HPDE6-E6E7 (cell line): ENCODE results near the gene SH2D2A.
A peak's percentile ranks its signal among the peaks of the same experiment; 100 is the strongest.

ENCODE experiments used
- DNase-seq: peaks from one replicate; pipeline ENCODE4 v3.0.0; 2011; ENCODE audit warnings: missing footprints; ENCODE audit errors: extremely low spot score

Gene SH2D2A

GRCh38 chr1:156803086-156803851 lies 13.4 kb downstream of the SH2D2A start:
- no peak for DNase-seq

- no peak for DNase-seq
Observed at GRCh38 chr1:156802421-156802935, 14.2 kb downstream of the SH2D2A start.

DNA sequence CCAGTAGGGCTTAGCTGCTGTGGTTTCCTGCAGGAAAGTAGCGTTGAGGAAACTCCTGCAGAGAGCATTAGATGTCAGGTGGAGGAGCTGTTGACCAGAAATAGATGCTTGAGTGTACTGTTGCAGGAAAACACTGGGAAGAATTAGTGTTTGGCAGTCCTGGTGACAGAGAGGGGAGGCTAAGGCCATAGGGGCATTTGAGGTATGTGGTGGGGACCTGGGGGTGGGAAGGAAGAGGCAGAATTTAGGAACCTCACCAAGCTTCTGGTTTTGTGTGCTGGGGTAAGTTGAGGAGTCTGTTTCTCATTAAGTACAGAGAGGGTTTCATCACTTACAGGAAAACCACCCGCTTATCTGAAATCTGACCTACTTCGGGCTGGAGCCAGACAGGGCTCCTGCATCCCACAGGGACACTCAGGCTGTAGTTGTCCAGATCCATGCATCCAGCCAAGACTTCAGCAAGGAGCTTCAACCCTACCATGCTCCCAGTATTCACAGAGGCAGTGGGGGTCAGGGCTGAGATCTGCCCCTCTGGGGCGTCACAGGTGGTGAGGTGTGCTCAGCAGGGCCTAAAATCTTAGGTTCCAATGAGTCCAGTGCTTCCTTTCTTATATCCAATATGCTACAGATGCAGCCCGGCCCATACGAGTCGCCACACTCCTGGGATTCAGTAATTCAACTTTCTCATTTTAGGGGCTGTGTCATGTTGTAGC lies 15.1 kb downstream of the SH2D2A start:
- no peak for DNase-seq

- peak; percentile 43 for DNase-seq
Observed at GRCh38 chr1:156797212-156797871, 19.3 kb downstream of the SH2D2A start.

- DNase-seq: no peak
Observed at GRCh38 chr1:156796340-156797097, 20.1 kb downstream of the SH2D2A start.

GRCh38 chr1:156795787-156796186 lies 20.9 kb downstream of the SH2D2A start:
- no peak for DNase-seq

DNA sequence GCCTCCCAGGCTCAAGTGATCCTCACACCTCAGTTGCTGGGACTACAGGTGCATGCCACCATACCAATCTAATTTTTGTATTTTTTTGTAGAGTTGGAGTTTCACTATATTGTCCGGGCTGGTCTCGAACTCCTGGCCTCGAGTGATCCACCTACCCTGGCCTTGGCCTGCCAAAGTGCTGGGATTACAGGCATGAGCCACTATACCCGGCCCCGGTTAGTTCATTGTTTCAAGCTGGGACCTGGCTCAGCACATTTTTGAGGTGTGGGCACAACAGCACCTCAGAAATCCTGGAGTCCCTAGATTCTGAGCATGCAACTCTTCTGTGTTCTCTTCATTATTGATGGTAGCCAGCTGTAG lies 21.3 kb downstream of the SH2D2A start:
- DNase-seq: no peak

- DNase-seq: no peak
Observed at GRCh38 chr1:156794506-156795373, 21.9 kb downstream of the SH2D2A start.

- DNase-seq: no peak
Observed at GRCh38 chr1:156789621-156790318, 26.9 kb downstream of the SH2D2A start.

DNA sequence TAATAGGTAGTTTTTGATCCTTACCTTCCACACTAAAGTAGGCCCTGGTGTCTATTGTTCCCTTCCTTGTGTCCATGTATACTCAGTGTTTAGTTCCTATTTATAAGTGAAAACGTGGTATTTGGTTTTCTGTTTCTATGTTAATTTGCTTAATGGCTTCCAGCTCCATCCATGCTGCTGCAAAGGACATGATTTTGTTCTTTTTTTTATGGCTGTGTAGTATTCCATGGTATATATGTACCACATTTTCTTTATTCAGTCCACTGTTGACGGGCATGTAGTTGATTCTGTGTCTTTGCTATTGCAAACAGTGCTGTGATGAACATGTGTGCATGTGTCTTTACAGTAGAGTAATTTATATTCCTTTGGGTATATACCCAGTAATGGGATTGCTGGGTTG lies 28.5 kb downstream of the SH2D2A start:
- no peak for DNase-seq

DNA sequence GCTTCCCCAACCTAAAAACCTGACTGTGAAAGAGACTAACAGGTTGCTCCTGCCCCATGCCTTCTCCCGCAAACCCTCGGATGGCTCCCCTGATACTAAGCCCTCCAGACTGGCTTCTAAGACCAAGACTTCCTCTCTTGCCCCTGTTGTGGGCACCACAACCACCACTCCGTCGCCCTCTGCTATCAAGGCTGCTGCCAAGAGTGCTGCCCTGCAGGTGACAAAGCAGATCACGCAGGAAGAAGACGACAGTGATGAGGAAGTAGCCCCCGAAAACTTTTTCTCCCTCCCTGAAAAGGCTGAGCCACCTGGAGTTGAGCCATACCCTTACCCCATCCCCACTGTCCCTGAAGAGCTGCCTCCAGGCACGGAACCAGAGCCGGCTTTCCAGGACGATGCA lies 30.0 kb downstream of the SH2D2A start:
- DNase-seq: no peak

DNA sequence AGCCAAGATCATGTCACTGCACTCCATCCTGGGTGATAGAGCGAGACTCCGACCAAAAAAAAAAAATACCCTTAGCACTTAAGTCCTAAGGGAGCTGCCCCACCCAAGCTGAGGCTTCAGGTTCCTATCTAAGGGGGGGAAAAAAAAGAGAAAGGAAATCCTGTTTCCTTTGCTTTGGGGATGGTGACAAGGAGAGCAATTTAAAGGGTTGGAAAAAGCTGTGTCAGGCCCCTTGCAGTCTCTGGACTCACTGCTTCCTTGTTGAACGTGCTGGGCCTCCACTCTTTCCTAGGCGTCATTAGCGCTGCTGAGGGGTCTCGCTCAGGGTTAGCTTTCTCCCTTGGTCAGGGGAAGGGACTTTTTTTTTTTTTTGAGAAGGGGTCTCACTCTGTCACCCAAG lies 31.2 kb downstream of the SH2D2A start:
- no peak for DNase-seq

DNA sequence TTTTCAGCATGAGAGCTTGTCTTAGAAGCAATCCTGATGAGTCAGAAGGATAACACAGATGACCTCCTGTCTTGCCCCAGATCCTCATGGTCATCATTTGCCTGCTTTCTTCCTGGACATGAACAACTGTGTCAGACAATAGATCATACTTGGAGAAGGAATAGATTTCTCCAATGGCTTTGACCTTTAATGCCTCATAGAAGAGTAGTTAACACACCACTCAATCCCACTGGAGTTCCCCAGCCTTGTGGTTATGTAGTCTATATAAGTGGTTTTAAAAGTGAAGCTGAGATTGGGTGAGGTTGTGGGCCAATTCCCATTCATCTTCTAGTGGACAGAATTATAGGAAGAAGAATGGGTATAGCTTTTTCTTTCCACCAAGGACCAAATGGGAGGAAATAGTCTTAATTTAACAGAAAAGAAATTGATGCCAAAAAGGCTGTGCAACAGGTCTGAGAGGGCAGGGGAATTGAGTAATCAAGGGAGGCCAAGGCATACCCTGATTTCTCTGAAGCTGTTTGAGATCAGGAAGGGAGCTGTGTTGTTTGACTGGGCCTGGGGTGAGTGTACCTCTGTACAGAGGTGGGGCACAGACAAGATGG lies 35.0 kb downstream of the SH2D2A start:
- DNase-seq: no peak

- DNase-seq: no peak
Observed at GRCh38 chr1:156777573-156777972, 39.1 kb downstream of the SH2D2A start.

DNA sequence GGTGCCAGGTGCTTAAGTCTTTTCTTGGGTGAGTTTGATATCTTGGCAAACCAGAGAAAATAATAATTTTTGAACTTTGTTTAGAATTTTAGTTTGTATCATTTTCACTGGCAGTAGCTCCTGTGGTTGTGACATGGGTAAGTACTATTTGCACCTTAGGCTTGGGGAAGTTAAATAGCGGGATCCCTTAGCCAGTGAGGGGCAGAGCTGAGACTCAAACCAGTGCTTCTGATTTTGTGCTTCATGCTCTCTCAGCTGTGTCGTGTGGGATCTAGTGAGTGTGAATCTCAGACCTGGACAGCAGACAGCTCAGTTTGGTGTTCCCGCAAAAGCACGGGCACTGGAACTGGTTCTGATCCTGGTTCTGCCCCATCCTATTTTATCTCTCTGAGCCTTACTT lies 39.7 kb downstream of the SH2D2A start:
- no peak for DNase-seq

DNA sequence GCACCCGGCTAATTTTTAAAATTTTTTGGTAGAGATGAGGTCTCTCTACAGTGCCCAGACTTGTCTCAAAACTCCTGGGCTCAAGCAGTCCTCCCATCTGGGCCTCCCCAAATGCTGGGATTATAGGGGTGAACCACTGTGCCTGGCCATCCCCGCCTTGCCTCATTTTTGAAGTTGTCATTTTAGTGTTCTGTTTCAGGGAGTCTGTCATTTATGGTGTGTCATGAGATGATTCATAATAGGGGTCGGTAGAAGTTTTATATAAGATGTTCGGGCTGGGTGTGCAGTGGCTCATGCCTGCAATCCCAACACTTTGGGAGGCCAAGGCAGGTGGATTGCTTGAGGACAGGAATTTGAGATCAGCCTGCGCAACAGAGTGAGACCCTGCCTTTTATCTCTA lies 40.8 kb downstream of the SH2D2A start:
- DNase-seq: no peak

DNA sequence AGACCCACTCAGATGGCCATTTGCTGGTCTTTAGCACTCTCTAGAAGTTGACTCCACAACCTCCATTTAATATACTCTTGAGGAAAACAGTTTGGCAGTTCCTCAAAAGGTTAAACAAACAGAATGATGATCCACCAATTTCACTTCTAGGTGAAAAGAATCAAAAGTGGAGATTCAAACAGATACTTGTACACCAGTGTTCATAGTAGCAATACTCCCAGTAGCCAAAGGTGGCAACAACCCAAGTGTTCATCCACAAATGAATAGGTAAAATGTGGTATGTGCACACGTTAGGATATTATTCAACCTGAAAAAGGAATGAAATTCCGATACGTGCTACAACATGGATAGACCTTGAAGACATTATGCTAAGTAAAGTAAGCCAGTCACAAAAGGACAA lies 43.0 kb downstream of the SH2D2A start:
- no peak for DNase-seq

- no peak for DNase-seq
Observed at GRCh38 chr1:156772728-156773497, 43.7 kb downstream of the SH2D2A start.

GRCh38 chr1:156772222-156772621 lies 44.4 kb downstream of the SH2D2A start:
- no peak for DNase-seq
